ENCODE results near the gene CDC42BPA. TPM values are rescaled to one million over a fixed set of nuclear protein-coding genes. Genes with fewer than 3 reads are reported as not detected.

Gene CDC42BPA
- total RNA-seq, 1 experiment from 2014 or later = 48.6 TPM

DNA sequence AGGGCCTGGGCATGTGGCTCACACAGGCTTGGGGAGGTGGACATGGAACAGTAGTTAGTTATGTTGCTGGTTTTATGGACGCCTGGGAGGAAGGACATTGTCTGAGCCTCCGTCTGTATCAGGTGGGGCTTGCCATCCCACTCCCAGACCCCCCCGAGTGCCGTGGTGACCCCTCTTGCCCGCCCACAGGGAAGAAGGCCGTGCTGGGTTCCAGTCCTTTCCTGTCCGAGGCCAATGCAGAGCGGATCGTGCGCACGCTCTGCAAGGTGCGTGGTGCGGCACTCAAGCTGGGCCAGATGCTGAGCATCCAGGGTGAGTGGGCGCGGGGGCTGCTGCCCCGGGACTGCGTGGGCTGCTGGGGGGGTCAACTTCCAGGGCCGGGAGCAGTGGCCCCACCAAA, 336.5 kb downstream of the CDC42BPA start:
- no peak for DNase-seq
- H3K27me3 Mint-ChIP-seq (ENCODE audit: unreplicated experiment) = no peaks in the 10 kb centered on the region
- TF ChIP-seq CTCF (IDR thresholded peaks at IDR 0.05; ENCODE audit: unreplicated experiment) = no peak
- BruUV-seq (replicated peaks) = no TSS peak
- peaks cover 40% of the 10 kb centered on the region for H3K36me3 Mint-ChIP-seq (ENCODE audit: insufficient read depth, unreplicated experiment)
- CTCF ChIA-PET = no interaction called here
- no peaks in the 10 kb centered on the region for H3K9me3 Mint-ChIP-seq (ENCODE audit: low read depth, unreplicated experiment)
- intact Hi-C loops (cut with micrococcal nuclease; ENCODE audit: unreplicated experiment) = no loop called here
- H3K4me1 Mint-ChIP-seq (ENCODE audit: low read depth, unreplicated experiment) = no peaks in the 10 kb centered on the region
- no peak overlapping the region for H3K27ac Mint-ChIP-seq (ENCODE audit: unreplicated experiment)
- H3K4me3 Mint-ChIP-seq (ENCODE audit: low read depth, unreplicated experiment) = no peak overlapping the region

DNA sequence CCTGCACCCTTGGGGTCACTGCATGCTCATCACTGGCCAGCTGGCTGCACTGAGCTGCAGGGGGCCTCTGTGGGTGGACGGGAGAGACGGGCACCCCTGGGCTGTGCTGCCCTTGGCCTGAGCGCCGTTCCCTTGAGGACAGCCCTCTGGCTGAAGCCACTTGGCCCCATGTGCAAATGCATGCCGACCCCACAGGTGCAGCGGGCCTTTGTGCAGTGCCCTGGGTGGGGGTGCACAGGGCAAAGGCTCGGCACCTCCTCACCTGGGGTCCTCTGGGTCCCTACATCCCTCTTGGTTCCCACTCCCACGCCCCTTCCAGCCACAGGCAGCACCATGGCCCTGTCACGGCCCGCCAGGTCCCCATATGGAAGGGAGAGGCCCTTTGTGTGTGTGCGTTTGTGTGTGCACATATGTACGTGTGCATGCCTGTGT, 336.9 kb downstream of the CDC42BPA start:
- Mint-ChIP-seq H3K36me3 (ENCODE audit: insufficient read depth, unreplicated experiment) (peaks cover 39% of the 10 kb centered on the region), H3K4me3 (ENCODE audit: low read depth, unreplicated experiment) (no peak overlapping the region), H3K27me3 (ENCODE audit: unreplicated experiment) (no peaks in the 10 kb centered on the region), H3K4me1 (ENCODE audit: low read depth, unreplicated experiment) (no peaks in the 10 kb centered on the region), H3K27ac (ENCODE audit: unreplicated experiment) (no peak overlapping the region), H3K9me3 (ENCODE audit: low read depth, unreplicated experiment) (no peaks in the 10 kb centered on the region)
- no peak for DNase-seq
- intact Hi-C loops (cut with micrococcal nuclease; ENCODE audit: unreplicated experiment) = no loop called here
- BruUV-seq (replicated peaks) = no TSS peak
- CTCF ChIA-PET = no interaction called here
- no peak for TF ChIP-seq CTCF (IDR thresholded peaks at IDR 0.05; ENCODE audit: unreplicated experiment)

- no peak for TF ChIP-seq CTCF (IDR thresholded peaks at IDR 0.05; ENCODE audit: unreplicated experiment)
- BruUV-seq (replicated peaks) = no TSS peak
- no peak overlapping the region for H3K4me3 Mint-ChIP-seq (ENCODE audit: low read depth, unreplicated experiment)
- no peak overlapping the region for H3K27ac Mint-ChIP-seq (ENCODE audit: unreplicated experiment)
- H3K9me3 Mint-ChIP-seq (ENCODE audit: low read depth, unreplicated experiment) = no peaks in the 10 kb centered on the region
- H3K36me3 Mint-ChIP-seq (ENCODE audit: insufficient read depth, unreplicated experiment) = peaks cover 33% of the 10 kb centered on the region
- DNase-seq = no peak
- CTCF ChIA-PET = no interaction called here
- intact Hi-C loops (cut with micrococcal nuclease; ENCODE audit: unreplicated experiment) = no loop called here
- H3K4me1 Mint-ChIP-seq (ENCODE audit: low read depth, unreplicated experiment) = no peaks in the 10 kb centered on the region
- no peaks in the 10 kb centered on the region for H3K27me3 Mint-ChIP-seq (ENCODE audit: unreplicated experiment)
Measured at GRCh38 chr1:226980565-226981385, 337.5 kb downstream of the CDC42BPA start.

DNA sequence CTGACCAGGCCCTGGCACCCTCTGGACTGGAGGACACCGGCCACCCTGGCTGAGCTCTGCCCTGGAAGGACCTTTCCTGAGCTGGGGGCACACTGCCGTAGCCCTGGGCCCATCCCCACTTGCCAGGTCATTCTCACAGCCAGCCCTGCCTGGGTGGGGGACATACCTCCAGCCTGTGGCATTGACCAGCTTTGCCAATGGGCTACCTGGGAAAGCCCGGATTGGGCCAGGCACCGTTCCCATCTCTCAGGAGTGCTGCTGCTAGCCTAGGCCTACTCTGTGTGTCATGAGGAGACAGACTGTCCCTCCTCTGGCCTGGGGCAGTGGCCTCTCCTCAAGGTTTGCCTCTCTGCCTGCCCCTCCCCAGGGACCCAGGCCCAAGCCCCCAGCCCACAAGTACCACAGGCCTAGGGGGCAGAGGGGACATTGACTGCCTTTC, 338.2 kb downstream of the CDC42BPA start:
- TF ChIP-seq CTCF (IDR thresholded peaks at IDR 0.05; ENCODE audit: unreplicated experiment) = no peak
- Mint-ChIP-seq H3K27ac (ENCODE audit: unreplicated experiment) (no peak overlapping the region), H3K4me3 (ENCODE audit: low read depth, unreplicated experiment) (no peak overlapping the region), H3K4me1 (ENCODE audit: low read depth, unreplicated experiment) (no peaks in the 10 kb centered on the region), H3K36me3 (ENCODE audit: insufficient read depth, unreplicated experiment) (peaks cover 27% of the 10 kb centered on the region), H3K27me3 (ENCODE audit: unreplicated experiment) (no peaks in the 10 kb centered on the region), H3K9me3 (ENCODE audit: low read depth, unreplicated experiment) (no peaks in the 10 kb centered on the region)
- no TSS peak for BruUV-seq (replicated peaks)
- CTCF ChIA-PET = no interaction called here
- no peak for DNase-seq
- intact Hi-C loops (cut with micrococcal nuclease; ENCODE audit: unreplicated experiment) = no loop called here

Measured in Calu3 (cell line).